Islet of Langerhans (tissue), 1 donor: Measurements from ENCODE around the gene BTBD9.
"Not testable (repeated sequence)": the region's sequence is repeated elsewhere in the genome, so short reads cannot be mapped to it uniquely, and the experiment has no call there.

Experiments
- FAIRE-seq: peaks from one replicate; lab custom pipeline; 2011; peaks lifted over from hg19 to GRCh38; lab: Jason Lieb, UNC

The BTBD9 gene

DNA sequence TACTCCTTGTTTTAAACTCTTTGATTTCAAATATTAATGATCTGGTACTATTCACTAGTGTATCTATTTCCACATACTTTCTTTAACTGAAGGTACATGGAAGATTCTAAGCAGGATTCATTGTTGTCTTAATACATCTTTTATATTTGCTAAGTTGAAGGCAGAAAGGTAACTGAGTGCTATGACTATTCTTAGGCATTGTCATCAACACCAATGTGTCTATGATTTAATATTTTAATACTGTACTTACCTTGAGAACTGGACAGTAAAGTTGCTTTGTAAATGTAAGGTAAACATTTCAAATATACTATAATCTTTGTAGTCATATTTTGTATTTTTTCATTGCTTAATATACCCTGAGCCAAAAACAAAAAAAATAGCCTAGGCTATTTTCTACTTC, 8.9 kb upstream of the BTBD9 start:
- no peak for FAIRE-seq

DNA sequence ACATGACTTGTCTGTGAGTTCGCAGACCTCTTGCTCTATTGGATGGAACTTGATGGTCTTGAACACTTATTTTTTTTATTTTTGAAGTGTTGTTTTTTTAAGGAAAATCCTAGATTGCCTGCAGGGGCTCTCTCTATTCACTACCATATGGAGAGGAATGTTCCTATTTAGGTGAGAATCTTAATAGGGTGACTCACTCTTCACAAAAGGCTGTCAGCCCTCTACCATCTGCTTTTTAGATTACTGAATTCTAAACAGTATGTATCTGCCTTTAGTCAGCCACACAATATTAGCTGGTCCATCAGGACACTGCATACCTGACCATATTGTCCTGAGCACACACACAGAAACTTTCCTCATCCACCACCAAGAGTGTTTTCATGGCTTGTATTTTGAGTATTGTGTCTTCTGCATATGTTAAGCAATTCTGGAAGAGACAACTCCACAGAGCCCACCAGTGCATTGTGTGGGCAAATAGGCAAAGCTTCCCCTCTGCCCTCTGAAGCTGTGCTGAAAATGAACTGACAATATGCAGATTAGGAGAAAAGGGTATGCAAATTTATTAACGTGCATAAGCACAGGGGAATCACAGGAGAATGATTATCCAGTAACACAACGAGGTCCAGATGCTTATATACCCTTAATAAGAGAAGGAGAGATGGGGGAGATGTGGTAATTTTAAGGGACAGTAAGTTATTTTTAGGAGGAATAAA, 6.6 kb upstream of the BTBD9 start:
- FAIRE-seq: no peak

DNA sequence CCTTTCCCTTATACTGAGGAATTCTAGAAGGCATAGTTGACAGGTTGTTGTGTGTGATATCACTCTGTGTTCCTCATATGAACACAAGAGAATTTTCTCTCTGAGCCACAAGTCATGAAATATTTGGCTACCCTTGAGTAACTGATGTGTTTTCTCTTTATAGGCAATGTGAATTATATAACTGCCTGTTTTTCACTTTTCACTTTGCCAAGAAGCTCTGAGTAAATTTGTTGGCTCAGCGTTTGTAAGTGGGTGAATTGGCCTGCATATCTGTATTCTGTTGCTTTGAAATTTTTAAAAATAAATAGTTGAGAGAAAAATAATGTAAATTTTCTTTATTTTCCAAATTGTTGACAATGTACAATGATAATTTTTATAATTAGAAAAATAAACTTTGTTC, 5.2 kb upstream of the BTBD9 start:
- FAIRE-seq: no peak

GRCh38 chr6:38640216-38640909, 634 bp upstream of the BTBD9 start:
- no peak for FAIRE-seq

DNA sequence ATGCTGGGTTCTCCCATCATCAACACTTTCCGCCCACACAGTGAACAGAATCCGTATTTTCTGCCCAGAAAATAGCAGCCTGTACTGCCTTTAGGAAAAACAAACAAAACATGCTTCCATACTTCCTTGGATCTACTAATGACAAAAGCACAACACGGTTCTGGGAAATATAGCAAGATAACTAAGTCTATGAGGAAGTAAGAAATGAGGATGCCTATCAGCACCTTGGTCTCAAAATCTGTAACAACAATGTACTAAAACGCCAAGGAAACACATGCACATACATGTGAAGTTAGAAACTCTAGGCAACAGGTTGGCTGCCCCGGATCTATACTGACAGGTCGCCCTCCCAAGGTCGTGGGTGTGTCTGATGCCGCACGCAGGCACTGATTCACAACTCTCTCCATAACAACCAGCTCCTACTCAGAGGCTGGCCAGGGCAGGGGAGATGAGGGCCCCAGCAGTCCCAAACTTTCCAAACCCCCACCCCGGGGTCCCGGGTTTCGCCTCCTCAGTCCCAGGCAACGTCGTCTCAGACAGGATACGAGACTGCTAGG, 710 bp downstream of the BTBD9 start:
- FAIRE-seq: no peak

DNA sequence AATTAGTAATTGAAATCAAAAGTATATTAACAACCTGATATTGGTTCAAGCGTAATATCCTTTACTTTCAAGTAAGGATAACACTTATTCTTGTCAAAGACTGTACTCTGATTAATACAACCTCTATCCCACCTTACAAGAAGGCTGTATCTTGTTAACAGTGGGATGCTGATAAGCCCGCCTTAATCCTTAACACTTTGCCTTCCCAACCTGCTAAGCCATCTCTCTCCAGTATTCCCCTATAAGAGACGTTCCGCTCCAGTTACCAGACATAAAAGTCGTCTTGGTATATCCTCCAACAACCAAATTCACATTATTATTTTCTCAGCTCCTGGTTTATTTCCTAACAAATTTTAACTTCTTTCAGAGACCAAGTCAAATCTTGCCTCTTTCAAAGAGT, 2.0 kb downstream of the BTBD9 start:
- no peak for FAIRE-seq

DNA sequence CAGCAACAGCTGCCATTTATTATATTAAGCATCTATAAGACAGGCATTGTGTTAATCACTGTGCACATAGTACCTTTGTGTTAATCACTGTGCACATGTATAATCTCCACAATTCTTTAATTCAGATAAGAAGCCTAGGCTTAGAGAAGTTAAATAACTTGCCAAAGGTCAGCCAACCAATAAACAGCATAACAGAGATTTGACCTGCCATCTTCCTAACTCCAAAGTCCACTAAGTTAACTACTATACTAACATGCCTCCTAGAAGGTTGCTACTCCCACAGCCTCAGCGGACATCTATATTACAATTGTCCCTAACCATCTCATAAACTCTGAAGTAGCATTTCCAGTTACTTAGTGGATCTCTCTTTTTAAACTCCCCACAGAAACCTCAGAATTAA, 3.7 kb downstream of the BTBD9 start:
- no peak for FAIRE-seq

DNA sequence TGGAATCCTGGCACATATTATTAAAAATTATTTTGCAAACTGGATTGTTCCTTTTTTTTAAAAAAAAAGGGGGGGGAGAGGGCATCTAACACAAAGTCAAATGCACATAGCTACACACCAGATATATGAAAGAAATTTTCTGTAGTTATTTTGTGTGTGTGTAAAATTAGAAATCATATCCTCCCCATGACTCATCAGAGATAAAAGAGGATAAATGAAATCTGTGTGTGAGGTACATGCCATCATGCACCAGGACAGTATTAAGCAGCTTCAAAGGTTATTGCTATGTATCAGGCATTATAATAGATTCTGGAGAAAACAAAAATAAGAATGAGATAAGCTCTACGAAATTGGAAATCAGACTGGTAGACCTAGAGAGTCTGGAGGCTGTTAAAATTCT, 5.2 kb downstream of the BTBD9 start:
- no peak for FAIRE-seq

DNA sequence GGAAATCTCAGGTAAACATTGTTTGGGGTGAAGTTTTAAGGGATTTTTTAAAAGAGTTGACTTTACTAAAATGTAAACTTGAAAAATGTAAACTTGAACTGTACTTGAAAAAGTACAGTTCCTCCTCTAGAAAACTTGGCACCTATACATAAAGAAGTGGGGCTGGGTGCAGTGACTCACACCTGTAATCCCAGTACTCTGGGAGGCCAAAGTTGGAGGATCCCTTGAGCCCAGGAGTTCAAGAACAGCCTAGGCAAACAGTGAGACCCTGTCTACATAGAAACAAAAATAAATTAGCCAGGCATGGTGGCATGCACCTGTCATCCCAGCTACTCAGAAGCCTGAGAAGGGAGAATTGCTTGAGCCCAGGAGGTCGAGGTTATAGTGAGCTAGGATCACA, 7.2 kb downstream of the BTBD9 start:
- FAIRE-seq: no peak

DNA sequence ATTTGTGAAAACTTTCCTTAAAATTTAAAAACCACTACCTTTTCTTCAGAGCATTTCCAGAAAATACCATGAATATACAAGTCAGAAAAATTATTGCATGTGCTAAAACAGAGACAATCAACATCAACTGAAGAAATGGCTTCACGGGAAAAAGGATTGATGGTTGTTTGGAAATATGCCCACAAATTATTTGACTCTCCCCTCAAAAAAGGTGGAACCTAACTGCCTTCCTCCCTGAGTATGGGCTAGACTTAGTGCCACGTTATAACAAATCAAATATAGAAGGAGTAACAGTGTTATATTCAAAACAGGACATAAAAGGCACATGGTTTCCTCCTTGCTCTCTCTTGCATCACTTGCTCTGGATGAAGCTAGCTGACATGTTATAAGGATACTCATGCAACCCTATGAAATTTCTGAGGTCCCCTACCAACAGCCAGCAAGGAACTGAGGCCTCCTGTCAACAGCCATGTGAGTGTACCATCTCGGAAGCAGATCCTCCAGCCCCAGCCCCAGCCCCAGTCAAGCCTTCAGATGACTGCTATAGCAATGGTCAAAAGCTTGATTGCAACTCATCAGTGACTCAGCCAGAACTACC, 8.4 kb downstream of the BTBD9 start:
- no peak for FAIRE-seq

DNA sequence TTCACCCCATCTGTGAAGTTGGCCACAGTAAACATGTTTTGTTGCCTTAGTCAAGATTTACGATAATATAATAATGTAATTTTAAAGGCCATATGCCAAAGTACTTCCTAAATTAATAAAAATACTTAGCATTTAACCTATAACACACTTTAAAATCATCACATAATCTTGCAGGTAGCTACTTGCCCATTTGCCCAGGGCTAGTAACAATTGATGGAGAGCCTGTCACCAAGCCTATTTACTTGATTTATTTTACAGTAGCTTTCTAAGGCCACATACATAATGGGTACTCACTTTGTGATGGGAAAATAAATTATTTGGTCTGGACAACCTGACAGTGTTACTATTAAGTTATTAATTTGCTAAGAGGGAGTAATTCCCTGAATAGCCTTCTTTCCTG, 14.5 kb downstream of the BTBD9 start:
- FAIRE-seq: no peak

- not testable (repeated sequence) for FAIRE-seq
Measured at GRCh38 chr6:38619342-38619741, 20.4 kb downstream of the BTBD9 start.

DNA sequence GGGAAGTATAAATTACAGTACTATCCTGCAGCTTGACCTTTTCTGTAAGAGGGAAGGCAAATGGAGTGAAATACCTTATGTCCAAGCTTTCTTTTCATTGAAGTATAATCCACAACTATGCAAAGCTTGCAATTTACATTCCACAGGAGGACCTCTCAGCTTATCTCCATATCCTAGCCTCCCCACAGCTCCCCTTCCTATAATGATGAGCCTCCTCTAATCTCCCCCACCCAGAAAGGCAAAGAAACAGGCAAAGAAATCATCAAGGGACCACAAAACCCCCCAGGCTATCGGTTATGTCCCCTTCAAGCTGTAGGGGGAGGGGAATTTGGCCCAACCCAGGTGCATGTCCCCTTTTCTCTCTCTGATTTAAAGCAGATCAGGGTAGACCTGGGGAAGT, 21.4 kb downstream of the BTBD9 start:
- FAIRE-seq: not testable (repeated sequence)

- no peak for FAIRE-seq
Measured at GRCh38 chr6:38617856-38618255, 21.9 kb downstream of the BTBD9 start.

GRCh38 chr6:38612143-38612965, 27.4 kb downstream of the BTBD9 start:
- FAIRE-seq: no peak

DNA sequence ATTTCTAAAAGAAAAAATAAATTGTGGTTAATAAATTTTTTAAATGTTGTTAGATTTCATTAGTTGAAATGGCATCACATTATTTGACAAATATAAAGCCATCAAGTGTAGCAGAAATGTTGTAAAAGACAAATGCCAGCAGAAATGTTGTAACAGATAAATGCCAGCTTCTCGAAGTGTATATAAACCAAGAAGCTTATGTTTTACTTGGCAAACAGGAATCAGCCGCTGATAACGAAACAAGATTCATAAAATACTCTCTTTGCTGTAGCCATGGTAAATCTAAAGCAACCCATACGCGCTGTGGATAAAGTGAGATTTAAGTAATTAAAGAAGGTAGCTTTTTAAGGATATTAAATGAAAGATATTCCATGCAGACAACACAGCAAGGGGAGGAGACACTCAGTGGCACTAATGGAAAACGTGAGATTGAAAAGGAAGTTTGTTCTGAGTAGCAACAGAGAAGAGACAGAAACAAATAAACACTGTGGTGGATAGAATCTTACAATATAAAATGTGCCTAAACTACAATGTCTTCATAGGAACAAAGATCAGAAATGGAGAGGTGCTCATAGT, 29.6 kb downstream of the BTBD9 start:
- peak; percentile 43 for FAIRE-seq

- FAIRE-seq: no peak
Measured at GRCh38 chr6:38604700-38605099, 35.0 kb downstream of the BTBD9 start.

DNA sequence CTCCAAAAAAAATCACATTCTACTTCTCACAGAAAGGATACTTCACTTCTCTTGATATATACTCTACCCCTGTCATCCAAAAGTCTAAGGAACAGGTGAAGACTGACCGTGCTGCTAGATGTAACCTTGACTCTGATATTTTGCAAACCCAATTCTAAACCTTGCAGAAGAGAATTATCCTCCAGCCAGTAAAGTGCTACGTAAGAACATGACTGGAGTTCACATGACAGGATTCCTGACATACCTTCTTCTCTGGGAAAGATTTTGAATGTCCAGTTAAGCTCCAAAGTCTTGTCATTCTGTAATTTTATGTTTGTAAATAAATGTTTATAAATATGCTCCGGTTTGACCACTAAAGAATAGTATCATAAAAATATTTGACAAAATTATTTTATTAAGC, 35.8 kb downstream of the BTBD9 start:
- FAIRE-seq: no peak

DNA sequence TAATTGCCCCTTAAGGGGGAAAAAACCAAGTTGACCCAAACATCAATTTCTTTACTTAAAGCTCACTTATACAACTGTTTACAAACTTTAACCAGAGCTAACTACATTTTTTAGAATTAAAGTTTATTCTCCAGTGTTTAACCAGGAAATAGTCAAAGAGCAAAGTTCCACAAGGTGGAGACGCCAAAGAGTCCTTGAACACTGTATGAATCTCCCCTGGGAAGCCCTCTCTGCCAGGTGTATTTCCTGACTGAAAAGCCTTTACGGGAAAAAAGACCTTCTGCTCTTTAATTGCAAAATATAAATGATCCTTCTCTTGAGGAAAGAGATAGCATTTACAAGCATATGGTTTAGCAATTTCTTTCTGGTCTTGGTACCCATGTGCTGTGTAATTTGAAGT, 36.2 kb downstream of the BTBD9 start:
- no peak for FAIRE-seq

- FAIRE-seq: no peak
Measured at GRCh38 chr6:38599966-38600550, 39.7 kb downstream of the BTBD9 start.

DNA sequence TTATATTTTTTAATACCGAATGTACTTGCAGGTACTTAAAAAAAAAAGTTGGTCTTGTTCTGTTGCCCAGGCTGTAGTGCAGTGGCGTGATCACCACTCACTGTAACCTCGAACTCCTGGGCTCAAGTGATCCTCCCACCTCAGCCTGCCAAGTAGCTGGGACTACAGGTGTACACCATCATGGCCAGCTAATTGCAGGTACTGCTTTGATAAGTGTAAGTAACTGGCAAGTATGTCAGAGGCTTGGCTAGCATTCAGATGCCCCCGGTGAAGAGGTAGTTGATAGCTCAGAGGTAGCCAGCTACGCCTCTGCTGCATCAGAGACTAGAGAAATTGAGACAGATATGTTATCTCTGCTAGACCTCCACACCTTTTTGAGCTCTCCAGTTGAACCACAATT, 40.5 kb downstream of the BTBD9 start:
- no peak for FAIRE-seq
